K562 (cell line): ENCODE results near the gene ILF3. TPM values are rescaled to one million over a fixed set of nuclear protein-coding genes. Genes with fewer than 3 reads are reported as not detected.

Source experiments
- ATAC-seq: fragments of 200-7000 bp; cut with Tn5 transposase; 3 replicates; pipeline ENCODE4 v1.9.1; 2020; ENCODE audit warnings: moderate library complexity
- BruUV-seq: library from RNA; stranded (reverse); fragments of 400-500 nt; replicated peaks from 2 replicates; lab custom pipeline; 2021; lab: Mats Ljungman, UMichigan
- CTCF ChIA-PET: fragments of 300-600 bp; formaldehyde crosslinking; extraction: SDS; loops from one replicate; lab custom pipeline; 2021; ENCODE audit warnings: low intra/inter-chr PET ratio; lab: Yijun Ruan, JAX
- POLR2A ChIA-PET: fragments of 300-600, 350-650 bp; sonication (Branson Sonifier 250); formaldehyde crosslinking; extraction: SDS; loops from one replicate; lab custom pipeline; 2021; ENCODE audit warnings: antibody characterized with exemption, inconsistent platforms; lab: Yijun Ruan, JAX
- DNase-seq, 4 experiments: peaks; one replicate each; pipeline versions ENCODE4 v3.0.0 to v3.0.0-alpha.2; 2011 to 2018; ENCODE audit warnings: low spot score in 3 of 4, mixed read lengths in 3 of 4; ENCODE audit errors: extremely low read depth in 1 of 4
- FAIRE-seq: peaks from 2 replicates; lab custom pipeline; 2011; peaks lifted over from hg19 to GRCh38; lab: Jason Lieb, UNC
- H2AFZ ChIP-seq: 2 replicates; pipeline ENCODE4 v1.6.0; 2011; ENCODE audit warnings: low read depth, low read length, control low read depth, inconsistent platforms
- H3K27ac ChIP-seq: fragments of 200-600 bp; 3 replicates; pipeline ENCODE4 v1.8.0; 2011; ENCODE audit warnings: low read depth, mild to moderate bottlenecking, control low read depth, inconsistent platforms, low read length, moderate library complexity, mixed read lengths; ENCODE audit errors: extremely low read depth
- H3K27me3 ChIP-seq, 2 experiments: fragments of 300-600 bp in 1 of 2; 2 replicates in 1 of 2; 3 replicates in 1 of 2; pipeline versions ENCODE4 v1.6.0 to v1.8.0; 2011; ENCODE audit warnings: inconsistent platforms in 2 of 2, low read length in 2 of 2, mild to moderate bottlenecking in 1 of 2, mixed read lengths in 1 of 2, moderate library complexity in 1 of 2; ENCODE audit not compliant: control insufficient read depth in 2 of 2, insufficient read depth in 2 of 2
- H3K36me3 ChIP-seq: fragments of 300-600 bp; 3 replicates; pipeline ENCODE4 v1.8.0; 2011; ENCODE audit warnings: mild to moderate bottlenecking, low read length, inconsistent platforms; ENCODE audit not compliant: control insufficient read depth, insufficient read depth
- H3K4me1 ChIP-seq, 2 experiments: fragments of 200-600 bp in 1 of 2; replicated peaks in 1 of 2; 2 replicates in 1 of 2; 3 replicates in 1 of 2; pipeline versions ENCODE4 v1.5.1 to v1.8.0; 2011; ENCODE audit warnings: inconsistent platforms in 2 of 2, low read length in 2 of 2, mild to moderate bottlenecking in 1 of 2, mixed read lengths in 1 of 2, moderate library complexity in 1 of 2; ENCODE audit not compliant: control insufficient read depth in 2 of 2, insufficient read depth in 2 of 2
- H3K4me2 ChIP-seq: 2 replicates; pipeline ENCODE4 v1.6.1; 2011; ENCODE audit warnings: low read length, control low read depth, inconsistent platforms, mixed read lengths; ENCODE audit not compliant: insufficient read depth
- H3K4me3 ChIP-seq: fragments of 200-600 bp; sonication (generic), shearing (Covaris generic); 2 replicates; pipeline ENCODE4 v1.5.1; 2016; ENCODE audit warnings: control low read depth, inconsistent platforms
- H3K79me2 ChIP-seq: fragments of 200-600 bp; 3 replicates; pipeline ENCODE4 v1.8.0; 2011; ENCODE audit warnings: low read length, inconsistent platforms; ENCODE audit not compliant: control insufficient read depth, insufficient read depth
- H3K9ac ChIP-seq, 2 experiments: 2 replicates each; pipeline versions ENCODE4 v1.6.0 to v1.6.1; 2011; ENCODE audit warnings: low read depth in 2 of 2, low read length in 2 of 2, control low read depth in 1 of 2, inconsistent platforms in 1 of 2, mild to moderate bottlenecking in 1 of 2, mixed read lengths in 1 of 2; ENCODE audit not compliant: insufficient read depth in 1 of 2
- H3K9me1 ChIP-seq: one replicate; pipeline ENCODE4 v1.6.0; 2011; ENCODE audit warnings: inconsistent platforms, mild to moderate bottlenecking, low read length, moderate library complexity; ENCODE audit not compliant: control insufficient read depth, insufficient read depth
- H3K9me3 ChIP-seq: replicated peaks from 2 replicates; pipeline ENCODE4 v1.5.1; 2011; ENCODE audit warnings: low read depth, low read length, inconsistent platforms; ENCODE audit not compliant: control insufficient read depth, insufficient read depth
- H4K20me1 ChIP-seq: replicated peaks from 2 replicates; pipeline ENCODE4 v1.6.1; 2011; ENCODE audit warnings: low read length, inconsistent platforms, mixed read lengths; ENCODE audit not compliant: control insufficient read depth, insufficient read depth
- AFF1 ChIP-seq, 2 experiments: fragments of 450-650 bp; IDR thresholded peaks; 2 replicates each; pipeline ENCODE4 v1.6.1; 2018; ENCODE audit warnings: mild to moderate bottlenecking in 2 of 2, low read depth in 1 of 2; ENCODE audit not compliant: partially characterized antibody in 2 of 2
- BRD4 ChIP-seq: fragments of 200-600 bp; sonication (generic); IDR thresholded peaks from 2 replicates; pipeline ENCODE4 v1.6.1; 2017; ENCODE audit warnings: inconsistent platforms
- ELF4 ChIP-seq: fragments of 450-650 bp; formaldehyde crosslinking; IDR thresholded peaks from 2 replicates; pipeline ENCODE4 v1.4.0; 2022; ENCODE audit warnings: missing genetic modification characterization
- MYC ChIP-seq, 2 experiments: fragments of 250-450 bp in 1 of 2; sonication (Bioruptor Pico) in 1 of 2; IDR thresholded peaks; 2 replicates each; pipeline versions ENCODE4 v1.5.1 to v1.6.1; 2012 to 2021; ENCODE audit warnings: low read depth in 2 of 2, borderline replicate concordance in 1 of 2, improper control_type of control experiment in 1 of 2, low read length in 1 of 2, mild to moderate bottlenecking in 1 of 2, moderate library complexity in 1 of 2
- NR0B1 ChIP-seq: fragments of 450-650 bp; IDR thresholded peaks from one replicate; pipeline ENCODE4 v1.6.1; 2018; ENCODE audit warnings: mild to moderate bottlenecking, moderate library complexity; ENCODE audit not compliant: partially characterized antibody
- SIN3A ChIP-seq, 2 experiments: fragments of 150-350 bp in 1 of 2; IDR thresholded peaks; 2 replicates each; pipeline ENCODE4 v1.6.1; 2011 to 2016; ENCODE audit warnings: borderline replicate concordance in 2 of 2, low read depth in 2 of 2, low read length in 2 of 2, mild to moderate bottlenecking in 2 of 2, moderate library complexity in 2 of 2; ENCODE audit not compliant: control insufficient read depth in 1 of 2
- SP2 ChIP-seq: IDR thresholded peaks from 2 replicates; pipeline ENCODE4 v1.6.1; 2011; ENCODE audit warnings: mild to moderate bottlenecking, low read depth, low read length, moderate library complexity; ENCODE audit not compliant: poor library complexity, severe bottlenecking; ENCODE audit errors: extremely low read depth
- STAG1 ChIP-seq: sonication (generic); formaldehyde crosslinking; IDR thresholded peaks from 2 replicates; pipeline ENCODE4 v1.5.0; 2020; ENCODE audit warnings: missing genetic modification reagents, borderline replicate concordance
- TRIM24 ChIP-seq, 2 experiments: fragments of 450-650 bp; IDR thresholded peaks; 2 replicates each; pipeline ENCODE4 v1.6.1; 2016
- ZC3H4 ChIP-seq: sonication (generic); formaldehyde crosslinking; IDR thresholded peaks from 2 replicates; pipeline ENCODE4 v1.9.0; 2021; ENCODE audit warnings: missing genetic modification reagents, borderline replicate concordance
- ZNF232 ChIP-seq: sonication (generic); formaldehyde crosslinking; IDR thresholded peaks from 2 replicates; pipeline ENCODE4 v1.8.0; 2022; ENCODE audit warnings: mild to moderate bottlenecking, missing genetic modification reagents
- ZNF512 ChIP-seq: IDR thresholded peaks from 2 replicates; pipeline ENCODE4 v1.6.1; 2016; ENCODE audit warnings: missing genetic modification characterization, missing compliant biosample characterization
- ZNF830 ChIP-seq: fragments of 250-450 bp; sonication (Bioruptor Pico); IDR thresholded peaks from 2 replicates; pipeline ENCODE4 v1.5.0; 2021; ENCODE audit warnings: mild to moderate bottlenecking
- WGBS: fragments of 100-300 bp; shearing (Covaris generic); methylation state at CpG from one replicate; pipeline ENCODE4 v1.1.6; 2016; ENCODE audit warnings: low coverage, mixed read lengths; ENCODE audit not compliant: insufficient coverage; ENCODE audit errors: missing lambda C conversion rate; 5-methylcytosine and 5-hydroxymethylcytosine counted together
- in situ Hi-C: fragments of 300-500 bp; cut with MboI; formaldehyde crosslinking; loops from 4 replicates; pipeline ENCODE4 v1.15.0; 2018; ENCODE audit warnings: inconsistent platforms, mixed read lengths
- intact Hi-C: fragments of 100-400 bp; cut with micrococcal nuclease; formaldehyde crosslinking; loops from 2 replicates; pipeline ENCODE4 v1.14.2; 2022
- polyA plus RNA-seq, 8 experiments: library from polyadenylated mRNA; depleted of rRNA in 4 of 8; stranded (reverse) in 5 of 8; unstranded in 3 of 8; fragments of >200 nt; fragmentation: Nextera tagmentation in 2 of 8; fragmentation: Illumina TruSeq in 1 of 8; extraction: Ambion mirVana in 2 of 8; extraction: Trizol in 1 of 8; gene quantifications; 2 replicates each; pipeline versions ENCODE4 v1.2.1 to v1.2.3, GENCODE V29; 2011 to 2014; ENCODE audit warnings: inconsistent platforms in 1 of 8, missing spikeins in 1 of 8
- total RNA-seq, 7 experiments: library from RNA; depleted of rRNA in 6 of 7; stranded (reverse); fragments of >200 nt in 6 of 7; fragmentation: Illumina TruSeq in 2 of 7; extraction: Trizol in 2 of 7; gene quantifications; 2 replicates each; pipeline versions ENCODE4 v1.2.1 to v1.2.3, GENCODE V29; 2011 to 2021; ENCODE audit warnings: low replicate concordance in 1 of 7

Gene ILF3
- total and polyA plus RNA-seq, 9 of the 15 experiments (the other 6 are each of a cell fraction or from before 2014, with no cell fraction given), result 26.0 to 453 (median 175) TPM

GRCh38 chr19:10653482-10653731 lies 739 bp upstream of the ILF3 start:
- peaks cover 40% of the 10 kb centered on the region for H3K36me3 ChIP-seq
- in situ Hi-C loops (no loop called here), intact Hi-C loops (loop anchor here (5.0 kb wide), 1 partner anchor 86 kb away; the partner anchor contains the start of genes CDKN2D and KRI1)
- ATAC-seq (peak; percentile 15), FAIRE-seq (no peak), DNase-seq (no peak)
- ChIA-PET CTCF (no interaction called here), POLR2A (interaction anchor here (0.6 to 1.3 kb wide), 4 partner anchors 12 to 72 kb away, joined by 3 to 11 read pairs (median 3); no protein-coding TSS in a partner anchor)
- H2AFZ ChIP-seq, result peak overlapping the region; percentile 92
- H3K27ac ChIP-seq, result peak overlapping the region; percentile 99
- peak overlapping the region; percentile 99 for H3K9ac ChIP-seq
- WGBS, result 0% methylated on average over 18 of the region's 18 CpGs
- H3K4me1 ChIP-seq, result peaks cover 28 to 30% of the 10 kb centered on the region in 2 experiments; a peak in 4 of 5 replicates
- peaks cover 3% of the 10 kb centered on the region for H3K9me1 ChIP-seq
- TSS peak; percentile 94 for BruUV-seq
- H3K27me3 ChIP-seq, result no peaks in the 10 kb centered on the region
- no peaks in the 10 kb centered on the region for H3K9me3 ChIP-seq
- peak overlapping the region; percentile 90 for H3K4me3 ChIP-seq
- peaks cover 31% of the 10 kb centered on the region for H4K20me1 ChIP-seq
- H3K4me2 ChIP-seq, result peak overlapping the region; percentile 94
- peaks cover 61% of the 10 kb centered on the region for H3K79me2 ChIP-seq
- 0 out of 2 replicates have a peak, but pooled peaks have one; percentile 56 for TF ChIP-seq ZNF232 (CRISPR knock-in tag)
- TF ChIP-seq ZC3H4 (CRISPR knock-in tag), result 0 out of 2 replicates have a peak, but pooled peaks have one; percentile 80
- no peak for TF ChIP-seq ZNF512 (tag)
- no peak for TF ChIP-seq ELF4 (CRISPR knock-in tag)
- TF ChIP-seq SP2, result no peak
- TF ChIP-seq AFF1 (IDR thresholded peaks at IDR 0.05; ENCODE audit: low read depth in 1 of 2, partially characterized antibody in 2 of 2), result no peak
- TF ChIP-seq MYC (IDR thresholded peaks at IDR 0.05; ENCODE audit: low read depth, low read length), result no peak
- peak; percentile 54; the same call in 1 of the 2 replicates for TF ChIP-seq MYC (CRISPR knock-in tag; IDR thresholded peaks at IDR 0.05; ENCODE audit: borderline replicate concordance, low read depth)
- 0 out of 2 replicates have a peak, but pooled peaks have one; percentile 23 for TF ChIP-seq STAG1 (CRISPR knock-in tag)
- no peak for TF ChIP-seq NR0B1
- peak; percentile 77 for TF ChIP-seq BRD4
- peak in 1 of 2 experiments; percentile 14; a peak in 1 of 4 replicates for TF ChIP-seq SIN3A (IDR thresholded peaks at IDR 0.05; ENCODE audit: borderline replicate concordance in 2 of 2, control insufficient read depth in 1 of 2, low read depth in 2 of 2, low read length in 2 of 2)
- TF ChIP-seq ZNF830 (CRISPR knock-in tag), result no peak
- no peak for TF ChIP-seq TRIM24 (IDR thresholded peaks at IDR 0.05)
